Left renal cortex interstitium (tissue), 4 donors: ENCODE measurements around the gene ZFHX2. TPM values are rescaled to one million over a fixed set of nuclear protein-coding genes. Genes with fewer than 3 reads are reported as not detected.

Source experiments
- DNase-seq, 4 donors: peaks; one replicate each; pipeline ENCODE4 v3.0.0-alpha.2; 2013; ENCODE audit warnings: low read depth in 4 of 4, low spot score in 2 of 4, missing footprints in 1 of 4
- polyA plus RNA-seq, 4 donors: library from polyadenylated mRNA; unstranded; fragments of 120-200 nt; gene quantifications; one replicate each; pipeline ENCODE4 v1.2.1, GENCODE V29; 2013; ENCODE audit not compliant: insufficient read length in 4 of 4

Gene ZFHX2
- polyA plus RNA-seq, 4 donors = 5.3 to 12.2 (median 8.3) TPM

- DNase-seq = no peak
These were observed 21.9 kb upstream of the ZFHX2 start for GRCh38 chr14:23573384-23574015.

GRCh38 chr14:23572836-23573235, 21.3 kb upstream of the ZFHX2 start:
- no peak for DNase-seq

GRCh38 chr14:23572524-23572828, 20.9 kb upstream of the ZFHX2 start:
- DNase-seq = no peak

- DNase-seq = no peak
These were observed 20.3 kb upstream of the ZFHX2 start for GRCh38 chr14:23571701-23572523.

GRCh38 chr14:23570806-23571483, 19.4 kb upstream of the ZFHX2 start:
- no peak for DNase-seq

GRCh38 chr14:23569443-23570151, 18.0 kb upstream of the ZFHX2 start:
- DNase-seq = no peak

- no peak for DNase-seq
These were observed 17.2 kb upstream of the ZFHX2 start for GRCh38 chr14:23568600-23569331.

GRCh38 chr14:23568021-23568599, 16.5 kb upstream of the ZFHX2 start:
- no peak for DNase-seq

- no peak for DNase-seq
These were observed 15.8 kb upstream of the ZFHX2 start, which contains the start of gene AP1G2 for GRCh38 chr14:23567186-23568020. Gene AP1G2 (minus strand): TSS chr14:23567791. CDS start chr14:23567314, 477 bp downstream.

- no peak for DNase-seq
These were observed 15.2 kb upstream of the ZFHX2 start for GRCh38 chr14:23566778-23567185.

GRCh38 chr14:23566112-23566777, 14.7 kb upstream of the ZFHX2 start:
- no peak for DNase-seq

- no peak for DNase-seq
These were observed 14.1 kb upstream of the ZFHX2 start for GRCh38 chr14:23565626-23566025.

GRCh38 chr14:23564876-23565275, 13.3 kb upstream of the ZFHX2 start:
- DNase-seq = no peak

- DNase-seq = no peak
These were observed 12.7 kb upstream of the ZFHX2 start for GRCh38 chr14:23564181-23564812.

GRCh38 chr14:23563473-23564180, 12.1 kb upstream of the ZFHX2 start:
- DNase-seq = no peak

- DNase-seq = no peak
These were observed 11.4 kb upstream of the ZFHX2 start for GRCh38 chr14:23562822-23563472.
